ENCODE results near the gene SEMA5A.

DNA sequence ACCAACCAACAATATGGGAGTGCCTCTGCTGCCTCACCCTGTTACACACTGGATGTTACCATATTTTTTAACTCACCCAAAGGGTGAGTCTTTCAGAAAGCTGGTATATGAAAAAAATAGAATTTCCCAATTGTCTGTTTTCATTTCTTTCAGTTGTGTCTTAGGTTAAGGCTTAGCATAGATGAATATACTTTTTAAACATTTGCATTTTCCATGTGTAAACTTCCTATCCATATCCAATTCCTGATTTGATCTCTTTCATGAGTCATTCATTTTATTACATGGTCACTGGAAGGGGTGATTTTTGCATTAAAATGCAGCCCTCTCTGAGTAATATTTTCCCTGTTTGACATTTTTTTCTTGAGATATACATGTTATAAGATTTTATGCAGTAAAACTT is 406.5 kb downstream of the SEMA5A start:
- TF ChIP-seq, protein P1, sequence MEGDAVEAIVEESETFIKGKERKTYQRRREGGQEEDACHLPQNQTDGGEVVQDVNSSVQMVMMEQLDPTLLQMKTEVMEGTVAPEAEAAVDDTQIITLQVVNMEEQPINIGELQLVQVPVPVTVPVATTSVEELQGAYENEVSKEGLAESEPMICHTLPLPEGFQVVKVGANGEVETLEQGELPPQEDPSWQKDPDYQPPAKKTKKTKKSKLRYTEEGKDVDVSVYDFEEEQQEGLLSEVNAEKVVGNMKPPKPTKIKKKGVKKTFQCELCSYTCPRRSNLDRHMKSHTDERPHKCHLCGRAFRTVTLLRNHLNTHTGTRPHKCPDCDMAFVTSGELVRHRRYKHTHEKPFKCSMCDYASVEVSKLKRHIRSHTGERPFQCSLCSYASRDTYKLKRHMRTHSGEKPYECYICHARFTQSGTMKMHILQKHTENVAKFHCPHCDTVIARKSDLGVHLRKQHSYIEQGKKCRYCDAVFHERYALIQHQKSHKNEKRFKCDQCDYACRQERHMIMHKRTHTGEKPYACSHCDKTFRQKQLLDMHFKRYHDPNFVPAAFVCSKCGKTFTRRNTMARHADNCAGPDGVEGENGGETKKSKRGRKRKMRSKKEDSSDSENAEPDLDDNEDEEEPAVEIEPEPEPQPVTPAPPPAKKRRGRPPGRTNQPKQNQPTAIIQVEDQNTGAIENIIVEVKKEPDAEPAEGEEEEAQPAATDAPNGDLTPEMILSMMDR (IDR thresholded peaks at IDR 0.05) = no peak
- TF ChIP-seq POLR2AphosphoS5 (IDR thresholded peaks at IDR 0.05) = no peak
